CD4-positive, alpha-beta memory T cell (primary cell): ENCODE measurements around the gene PLCL2. TPM values are rescaled to one million over a fixed set of nuclear protein-coding genes. Genes with fewer than 3 reads are reported as not detected.

Experiments
- CTCF ChIA-PET: fragments of 350-600 bp; sonication (Branson Sonifier 250); formaldehyde crosslinking; loops from one replicate; lab custom pipeline; 2021; ENCODE audit warnings: inconsistent platforms; ENCODE audit not compliant: partially characterized antibody; lab: Charles Lee
- POLR2A ChIA-PET: fragments of 350-600 bp; sonication (Branson Sonifier 250); formaldehyde crosslinking; loops from one replicate; lab custom pipeline; 2021; ENCODE audit not compliant: partially characterized antibody; lab: Charles Lee
- DNase-seq, 5 donors: peaks; one replicate each; pipeline versions ENCODE4 v3.0.0 to v3.0.0-alpha.2; 2020 to 2022; ENCODE audit warnings: mixed read lengths in 1 of 5
- H3K27ac ChIP-seq: one replicate; pipeline ENCODE4 v1.7.0; 2013; ENCODE audit warnings: low read depth, low read length
- H3K27me3 ChIP-seq: 2 replicates; pipeline ENCODE4 v1.7.0; 2013; ENCODE audit warnings: mild to moderate bottlenecking, low read length, moderate library complexity; ENCODE audit not compliant: insufficient read depth
- H3K36me3 ChIP-seq: 2 replicates; pipeline ENCODE4 v1.7.0; 2013; ENCODE audit warnings: mild to moderate bottlenecking, low read length, moderate library complexity; ENCODE audit not compliant: insufficient read depth
- H3K4me1 ChIP-seq: 2 replicates; pipeline ENCODE4 v1.7.0; 2013; ENCODE audit warnings: mild to moderate bottlenecking, low read length, moderate library complexity; ENCODE audit not compliant: insufficient read depth
- H3K4me3 ChIP-seq, 2 donors: one replicate each; pipeline ENCODE4 v1.7.0; 2013; ENCODE audit warnings: low read length in 2 of 2, mild to moderate bottlenecking in 1 of 2
- H3K9me3 ChIP-seq, 2 donors: one replicate each; pipeline ENCODE4 v1.7.0; 2013; ENCODE audit warnings: low read length in 2 of 2, control low read depth in 1 of 2; ENCODE audit not compliant: control insufficient read depth in 1 of 2
- H3K27ac Mint-ChIP-seq, 7 donors: one replicate each; pipeline ENCODE4 v1.8.0; 2020 to 2021; ENCODE audit warnings: mixed read lengths in 7 of 7, mild to moderate bottlenecking in 6 of 7, inconsistent platforms in 3 of 7, moderate library complexity in 3 of 7
- H3K27me3 Mint-ChIP-seq, 2 donors: one replicate each; pipeline ENCODE4 v1.8.0; 2020 to 2021; ENCODE audit warnings: mixed read lengths in 2 of 2
- H3K36me3 Mint-ChIP-seq, 2 donors: one replicate each; pipeline ENCODE4 v1.8.0; 2020 to 2021; ENCODE audit warnings: mixed read lengths in 2 of 2, inconsistent platforms in 1 of 2, mild to moderate bottlenecking in 1 of 2
- H3K4me1 Mint-ChIP-seq, 4 donors: one replicate each; pipeline ENCODE4 v1.8.0; 2020 to 2021; ENCODE audit warnings: mixed read lengths in 4 of 4, mild to moderate bottlenecking in 1 of 4
- H3K4me3 Mint-ChIP-seq, 8 donors: one replicate each; pipeline ENCODE4 v1.8.0; 2020 to 2021; ENCODE audit warnings: mixed read lengths in 8 of 8, mild to moderate bottlenecking in 7 of 8, moderate library complexity in 6 of 8, inconsistent platforms in 3 of 8
- H3K9me3 Mint-ChIP-seq, 8 donors: one replicate each; pipeline ENCODE4 v1.8.0; 2020 to 2021; ENCODE audit warnings: mixed read lengths in 8 of 8, mild to moderate bottlenecking in 5 of 8, inconsistent platforms in 3 of 8, moderate library complexity in 1 of 8
- intact Hi-C: fragments of 100-400 bp; cut with micrococcal nuclease; formaldehyde crosslinking; loops from one replicate; pipeline ENCODE4 v1.15.1; 2023
- polyA plus RNA-seq, 2 donors: library from polyadenylated mRNA; unstranded; fragments of 300-500 nt; fragmentation: Illumina TruSeq; gene quantifications; one replicate each; pipeline ENCODE4 v1.2.3, GENCODE V29; 2021
- total RNA-seq, 2 experiments: library from RNA; stranded (reverse); gene quantifications; one replicate each; pipeline ENCODE4 v1.2.3, GENCODE V29; 2021

PLCL2 gene
- total and polyA plus RNA-seq, 4 experiments from 2014 or later: 64.5 to 89.4 (median 68.1) TPM

- H3K36me3 Mint-ChIP-seq: no peaks in the 10 kb centered on the region
- DNase-seq: no peak
- peaks cover 0 to 2% of the 10 kb centered on the region in 2 donors for H3K27me3 Mint-ChIP-seq
- H3K27ac Mint-ChIP-seq: no peak overlapping the region
- H3K9me3 ChIP-seq: no peaks in the 10 kb centered on the region
- H3K4me3 ChIP-seq: no peak overlapping the region
- no peaks in the 10 kb centered on the region for H3K27me3 ChIP-seq
- H3K27ac ChIP-seq: no peak overlapping the region
- peaks cover under 1 to 2% (median 1%) of the 10 kb centered on the region in 4 donors for H3K4me1 Mint-ChIP-seq
- peaks cover 2% of the 10 kb centered on the region for H3K4me1 ChIP-seq
- CTCF ChIA-PET: interaction anchor here (0.7 to 3.3 kb wide), 3 partner anchors 8 to 12 kb away, joined by 3 to 16 read pairs (median 3); partner anchors contain the start of gene PLCL2
- no peaks in the 10 kb centered on the region for H3K9me3 Mint-ChIP-seq
- H3K4me3 Mint-ChIP-seq: no peak overlapping the region
- no peaks in the 10 kb centered on the region for H3K36me3 ChIP-seq
- intact Hi-C loops: no loop called here
- POLR2A ChIA-PET: interaction anchor here (0.6 to 2.9 kb wide), 3 partner anchors 12 to 101 kb away, joined by 4 to 8 read pairs (median 5); partner anchors contain the start of gene PLCL2
These were observed 12.6 kb upstream of the PLCL2 start for GRCh38 chr3:16871915-16872842.

- Histone ChIP-seq H3K36me3 (no peaks in the 10 kb centered on the region), H3K27me3 (no peaks in the 10 kb centered on the region), H3K9me3 (no peaks in the 10 kb centered on the region), H3K4me3 (no peak overlapping the region), H3K27ac (no peak overlapping the region), H3K4me1 (no peaks in the 10 kb centered on the region)
- Mint-ChIP-seq H3K27ac (no peak overlapping the region), H3K4me1 (no peaks in the 10 kb centered on the region), H3K9me3 (no peaks in the 10 kb centered on the region), H3K27me3 (peaks cover 0 to 2% of the 10 kb centered on the region in 2 donors), H3K4me3 (no peak overlapping the region), H3K36me3 (no peaks in the 10 kb centered on the region)
- ChIA-PET CTCF (interaction anchor here (1.1 kb wide), 1 partner anchor 11 kb away, joined by 4 read pairs; the partner anchor contains the start of gene PLCL2), POLR2A (interaction anchor here (1.0 to 2.9 kb wide), 2 partner anchors 12 to 31 kb away, joined by 3 to 8 read pairs; no protein-coding TSS in a partner anchor)
- intact Hi-C loops: no loop called here
- no peak for DNase-seq
These were observed 10.9 kb upstream of the PLCL2 start for GRCh38 chr3:16873872-16874271.

GRCh38 chr3:16875876-16876550, 8.7 kb upstream of the PLCL2 start:
- Histone ChIP-seq H3K9me3 (no peaks in the 10 kb centered on the region), H3K27me3 (no peaks in the 10 kb centered on the region), H3K27ac (no peak overlapping the region), H3K4me1 (no peaks in the 10 kb centered on the region), H3K4me3 (no peak overlapping the region), H3K36me3 (no peaks in the 10 kb centered on the region)
- intact Hi-C loops: no loop called here
- ChIA-PET POLR2A (interaction anchor here (1.3 to 1.6 kb wide), 2 partner anchors 9 to 65 kb away, joined by 3 to 4 read pairs; partner anchors contain the start of gene PLCL2), CTCF (no interaction called here)
- Mint-ChIP-seq H3K9me3 (no peaks in the 10 kb centered on the region), H3K27me3 (peaks cover 0 to 2% of the 10 kb centered on the region in 2 donors), H3K4me3 (no peak overlapping the region), H3K4me1 (no peaks in the 10 kb centered on the region), H3K27ac (peak overlapping the region in 1 of 7 donors; percentile 7), H3K36me3 (no peaks in the 10 kb centered on the region)
- DNase-seq: no peak

- POLR2A ChIA-PET: no interaction called here
- Histone ChIP-seq H3K4me1 (no peaks in the 10 kb centered on the region), H3K27me3 (no peaks in the 10 kb centered on the region), H3K4me3 (no peak overlapping the region), H3K27ac (no peak overlapping the region), H3K36me3 (no peaks in the 10 kb centered on the region), H3K9me3 (no peaks in the 10 kb centered on the region)
- H3K27ac Mint-ChIP-seq: no peak overlapping the region
- H3K4me3 Mint-ChIP-seq: peak overlapping the region in 1 of 8 donors; percentile 34
- DNase-seq: no peak
- H3K9me3 Mint-ChIP-seq: no peaks in the 10 kb centered on the region
- no peaks in the 10 kb centered on the region for H3K36me3 Mint-ChIP-seq
- no peaks in the 10 kb centered on the region for H3K4me1 Mint-ChIP-seq
- intact Hi-C loops: no loop called here
- peaks cover 0 to 2% of the 10 kb centered on the region in 2 donors for H3K27me3 Mint-ChIP-seq
- CTCF ChIA-PET: no interaction called here
These were observed 7.2 kb upstream of the PLCL2 start for GRCh38 chr3:16877505-16877904.

- Mint-ChIP-seq H3K4me3 (peak overlapping the region in 1 of 8 donors; percentile 34), H3K9me3 (no peaks in the 10 kb centered on the region), H3K4me1 (peaks cover 0 to 3% (median 3%) of the 10 kb centered on the region in 4 donors), H3K27ac (peak overlapping the region in 1 of 7 donors; percentile 6), H3K27me3 (peaks cover 0 to under 1% of the 10 kb centered on the region in 2 donors), H3K36me3 (no peaks in the 10 kb centered on the region)
- ChIA-PET POLR2A (no interaction called here), CTCF (no interaction called here)
- H3K27ac ChIP-seq: no peak overlapping the region
- no peaks in the 10 kb centered on the region for H3K36me3 ChIP-seq
- no peaks in the 10 kb centered on the region for H3K4me1 ChIP-seq
- intact Hi-C loops: no loop called here
- DNase-seq: no peak
- no peaks in the 10 kb centered on the region for H3K27me3 ChIP-seq
- H3K9me3 ChIP-seq: no peaks in the 10 kb centered on the region
- H3K4me3 ChIP-seq: no peak overlapping the region
These were observed 6.8 kb upstream of the PLCL2 start for GRCh38 chr3:16877911-16878310.

- Mint-ChIP-seq H3K9me3 (no peaks in the 10 kb centered on the region), H3K4me1 (peaks cover 11 to 24% (median 14%) of the 10 kb centered on the region in 4 donors), H3K27ac (peak overlapping the region in 6 of 7 donors; percentile 15 to 91 (median 42)), H3K36me3 (peaks cover 0 to 23% of the 10 kb centered on the region in 2 donors), H3K27me3 (no peaks in the 10 kb centered on the region), H3K4me3 (peak overlapping the region in 6 of 8 donors; percentile 41 to 86 (median 68))
- ChIA-PET CTCF (interaction anchor here (1.2 to 1.7 kb wide), 2 partner anchors 18 to 53 kb away, joined by 3 read pairs; no protein-coding TSS in a partner anchor), POLR2A (interaction anchor here (1.1 to 9.5 kb wide), 2 partner anchors 32 to 39 kb away, joined by 4 to 180 read pairs; no protein-coding TSS in a partner anchor)
- intact Hi-C loops: no loop called here
- no peaks in the 10 kb centered on the region for H3K36me3 ChIP-seq
- no peak overlapping the region for H3K27ac ChIP-seq
- DNase-seq: no peak
- H3K9me3 ChIP-seq: no peaks in the 10 kb centered on the region
- no peak overlapping the region for H3K4me3 ChIP-seq
- peaks cover 14% of the 10 kb centered on the region for H3K4me1 ChIP-seq
- H3K27me3 ChIP-seq: no peaks in the 10 kb centered on the region
These were observed 2.7 kb upstream of the PLCL2 start for GRCh38 chr3:16881896-16882630.
